ENCODE measurements around the gene RCSD1.
"Not testable (repeated sequence)": the region's sequence is repeated elsewhere in the genome, so short reads cannot be mapped to it uniquely, and the experiment has no call there.

The RCSD1 gene

DNA sequence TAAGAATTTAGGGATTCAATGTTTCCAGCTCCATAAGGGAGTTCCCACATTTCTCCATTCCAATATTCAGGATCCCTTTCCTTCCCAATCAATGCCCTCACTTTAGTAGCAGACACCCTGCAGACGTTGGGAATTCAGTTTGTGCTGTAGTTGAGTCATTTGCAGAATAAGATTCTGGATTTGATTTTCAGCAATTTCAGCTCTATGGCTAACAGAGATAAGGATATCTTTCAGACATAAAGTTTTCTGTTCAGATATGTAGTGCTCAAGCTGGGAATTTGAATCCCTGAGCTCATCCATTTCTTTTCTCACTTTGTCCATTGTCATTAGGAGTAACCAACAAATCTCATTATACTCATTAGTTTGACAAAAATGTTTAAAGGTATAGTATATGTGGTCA lies 104.8 kb downstream of the RCSD1 start:
- DNase-seq (ENCODE audit: low read depth in 2 of 2, low spot score in 1 of 2), result no peak

DNA sequence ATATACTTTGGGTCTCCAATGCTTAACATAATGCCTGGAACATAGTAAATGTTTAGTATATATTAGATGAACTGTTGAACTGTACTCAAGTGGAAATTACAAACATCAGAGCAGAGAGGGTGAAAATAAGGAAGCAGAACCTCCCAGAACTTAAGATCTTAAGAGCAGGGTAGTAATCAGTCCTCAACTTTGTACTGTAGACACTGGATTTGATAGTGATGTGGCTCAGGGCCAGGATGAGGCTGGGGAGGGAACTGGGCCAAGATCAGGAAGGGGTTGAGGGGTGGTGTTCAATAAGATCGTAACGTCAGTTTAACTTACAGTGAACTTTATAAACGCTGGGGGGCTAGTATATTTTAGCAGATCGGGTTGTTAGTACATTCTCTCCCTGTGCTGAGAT lies 107.1 kb downstream of the RCSD1 start:
- DNase-seq (ENCODE audit: low read depth in 2 of 2, low spot score in 1 of 2), result no peak

DNA sequence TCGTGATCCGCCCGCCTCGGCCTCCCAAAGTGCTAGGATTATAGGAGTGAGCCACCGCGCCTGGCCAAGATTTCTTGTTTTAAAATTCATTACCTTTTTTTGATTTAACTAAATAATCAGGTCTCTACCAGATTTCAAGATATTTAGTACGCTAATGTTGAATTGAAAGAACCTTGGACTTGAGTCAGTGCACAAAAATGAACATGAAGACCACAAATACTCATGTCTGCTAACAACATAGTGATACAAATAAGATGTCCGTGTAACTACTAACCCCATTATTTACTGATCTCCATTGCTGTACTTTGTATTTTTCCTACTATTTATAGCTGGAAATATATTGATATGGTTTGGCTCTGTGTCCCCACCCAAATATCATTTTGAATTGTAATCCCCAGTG lies 108.1 kb downstream of the RCSD1 start:
- no peak for DNase-seq (ENCODE audit: low read depth in 2 of 2, low spot score in 1 of 2)

GRCh38 chr1:167739752-167740151 lies 109.7 kb downstream of the RCSD1 start:
- DNase-seq (ENCODE audit: low read depth in 2 of 2, low spot score in 1 of 2), result no peak

GRCh38 chr1:167741103-167741502 lies 111.1 kb downstream of the RCSD1 start:
- not testable (repeated sequence) for DNase-seq (ENCODE audit: low read depth in 2 of 2, low spot score in 1 of 2)

DNA sequence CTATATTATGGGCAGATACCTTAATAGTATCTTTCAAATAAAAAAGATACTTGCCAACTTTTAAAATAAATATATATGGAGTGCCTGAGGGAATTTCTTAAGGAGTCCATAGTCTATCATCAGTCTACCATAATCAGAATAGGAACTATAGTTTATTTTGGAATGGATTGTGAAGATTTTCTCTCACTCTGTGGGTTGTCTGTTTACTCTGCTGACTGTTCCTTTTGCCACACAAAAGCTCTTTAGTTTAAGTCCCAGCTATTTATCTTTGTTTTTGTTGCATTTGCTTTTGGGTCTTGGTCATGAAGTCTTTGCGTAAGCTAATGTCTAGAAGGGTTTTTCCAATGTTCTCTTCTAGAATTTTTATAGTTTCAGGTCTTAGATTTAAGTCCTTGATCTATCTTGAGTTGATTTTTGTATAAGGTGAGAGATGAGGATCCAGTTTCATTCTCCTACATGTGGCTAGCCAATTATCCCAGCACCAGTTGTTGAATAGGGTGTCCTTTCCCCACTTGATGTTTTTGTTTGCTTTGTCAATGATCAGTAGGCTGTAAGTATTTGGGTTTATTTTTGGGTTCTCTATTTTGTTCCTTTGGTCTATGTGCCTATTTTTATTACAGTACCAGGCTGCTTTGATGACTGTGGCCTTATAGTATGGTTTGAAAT lies 112.5 kb downstream of the RCSD1 start:
- not testable (repeated sequence) for DNase-seq (ENCODE audit: low read depth in 2 of 2, low spot score in 1 of 2)

- no peak for DNase-seq (ENCODE audit: low read depth in 2 of 2, low spot score in 1 of 2)
These were observed 114.9 kb downstream of the RCSD1 start for GRCh38 chr1:167744901-167745300.

GRCh38 chr1:167746013-167746672 lies 116.1 kb downstream of the RCSD1 start:
- DNase-seq (ENCODE audit: low read depth in 2 of 2, low spot score in 1 of 2), result no peak

GRCh38 chr1:167746988-167747655 lies 117.1 kb downstream of the RCSD1 start:
- no peak for DNase-seq (ENCODE audit: low read depth in 2 of 2, low spot score in 1 of 2)

GRCh38 chr1:167747988-167748387 lies 118.0 kb downstream of the RCSD1 start:
- no peak for DNase-seq (ENCODE audit: low read depth in 2 of 2, low spot score in 1 of 2)

GRCh38 chr1:167748906-167749305 lies 118.9 kb downstream of the RCSD1 start:
- no peak for DNase-seq (ENCODE audit: low read depth in 2 of 2, low spot score in 1 of 2)

GRCh38 chr1:167749741-167750140 lies 119.7 kb downstream of the RCSD1 start:
- no peak for DNase-seq (ENCODE audit: low read depth in 2 of 2, low spot score in 1 of 2)

- DNase-seq (ENCODE audit: low read depth in 2 of 2, low spot score in 1 of 2), result no peak
These were observed 120.6 kb downstream of the RCSD1 start for GRCh38 chr1:167750641-167751040.

DNA sequence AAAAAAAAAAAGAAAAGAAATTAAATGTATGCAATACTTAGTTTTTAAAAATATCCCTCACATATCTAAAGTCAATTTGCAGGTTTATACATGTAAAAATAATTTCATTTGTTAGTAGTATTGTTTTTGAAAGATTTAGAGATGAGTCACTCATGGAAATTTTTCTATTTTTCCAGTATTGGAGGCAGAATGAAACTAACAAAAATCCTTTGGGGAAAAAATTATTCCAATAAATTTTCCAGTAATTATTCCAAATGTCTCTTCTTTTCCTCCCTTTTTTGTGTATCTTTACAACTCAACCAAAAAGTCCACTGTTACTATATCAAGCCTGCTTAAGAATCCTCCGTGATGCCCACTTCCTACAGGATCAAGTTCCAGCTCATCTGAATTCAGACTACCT lies 121.6 kb downstream of the RCSD1 start:
- no peak for DNase-seq (ENCODE audit: low read depth in 2 of 2, low spot score in 1 of 2)

GRCh38 chr1:167752219-167752985 lies 122.4 kb downstream of the RCSD1 start:
- no peak for DNase-seq (ENCODE audit: low read depth in 2 of 2, low spot score in 1 of 2)

DNA sequence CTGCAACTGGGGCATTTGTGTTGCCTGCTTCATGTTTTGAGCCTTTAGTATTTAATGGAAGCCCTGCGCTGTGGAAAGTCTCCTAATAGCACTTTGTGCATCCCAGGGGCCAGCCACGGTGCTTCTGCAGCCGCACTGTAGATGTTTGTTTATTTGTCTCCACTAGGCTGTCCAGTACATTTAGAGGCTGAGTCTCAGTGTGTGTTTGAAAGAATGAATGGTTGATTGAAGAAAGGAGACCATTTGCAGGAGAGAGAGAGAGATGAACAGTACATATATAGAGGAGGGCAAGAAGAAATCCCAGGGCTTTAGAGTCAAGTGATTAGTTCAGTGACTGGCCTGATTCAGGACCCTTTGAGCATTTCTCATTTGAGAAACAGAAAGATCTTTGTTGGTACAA lies 125.6 kb downstream of the RCSD1 start:
- no peak for DNase-seq (ENCODE audit: low read depth in 2 of 2, low spot score in 1 of 2)
